Stimulated activated naive CD4-positive, alpha-beta T cell (primary cell): Measurements from ENCODE around the gene SLC4A11.
"Not testable (repeated sequence)": the region's sequence is repeated elsewhere in the genome, so short reads cannot be mapped to it uniquely, and the experiment has no call there.

Source experiments
- DNase-seq, 6 experiments: peaks; one replicate each; lab custom pipeline; 2025; lab: John Stamatoyannopoulos, UW

Gene SLC4A11

GRCh38 chr20:3227936-3228749, 10.8 kb downstream of the SLC4A11 start:
- no peak for DNase-seq

GRCh38 chr20:3227506-3227905, 11.5 kb downstream of the SLC4A11 start:
- DNase-seq = no peak

- no peak for DNase-seq
Measured at GRCh38 chr20:3226864-3227263, 12.1 kb downstream of the SLC4A11 start.

GRCh38 chr20:3226093-3226492, 12.9 kb downstream of the SLC4A11 start:
- no peak for DNase-seq

- no peak for DNase-seq
Measured at GRCh38 chr20:3224681-3225421, 14.1 kb downstream of the SLC4A11 start.

GRCh38 chr20:3223994-3224680, 14.9 kb downstream of the SLC4A11 start:
- DNase-seq = no peak

- DNase-seq = no peak
Measured at GRCh38 chr20:3223651-3223993, 15.4 kb downstream of the SLC4A11 start.

GRCh38 chr20:3222635-3223600, 16.1 kb downstream of the SLC4A11 start:
- peak in 5 of 6 experiments; percentile 17 to 65 (median 40) for DNase-seq

- DNase-seq = no peak
Measured at GRCh38 chr20:3221398-3222226, 17.4 kb downstream of the SLC4A11 start.

- peak; percentile 28 to 81 (median 60) for DNase-seq
Measured at GRCh38 chr20:3218307-3218988, 20.5 kb downstream of the SLC4A11 start.

- DNase-seq = not testable (repeated sequence)
Measured at GRCh38 chr20:3215359-3215917, 23.6 kb downstream of the SLC4A11 start.

GRCh38 chr20:3213226-3213625, 25.8 kb downstream of the SLC4A11 start:
- DNase-seq = no peak

- no peak for DNase-seq
Measured at GRCh38 chr20:3210346-3210745, 28.6 kb downstream of the SLC4A11 start.

GRCh38 chr20:3209946-3210317, 29.1 kb downstream of the SLC4A11 start:
- no peak for DNase-seq

GRCh38 chr20:3209257-3209945, 29.6 kb downstream of the SLC4A11 start, which contains the start of gene ITPA:
TSS of gene ITPA (plus strand) at chr20:3209498. CDS start at chr20:3209552, 54 bp downstream.
- DNase-seq = peak; percentile 23 to 51 (median 38)

- DNase-seq = peak in 2 of 6 experiments; percentile 36 to 43
Measured at GRCh38 chr20:3208786-3209256, 30.2 kb downstream of the SLC4A11 start.

- DNase-seq = peak; percentile 81 to 99 (median 92)
Measured at GRCh38 chr20:3204124-3204794, 34.7 kb downstream of the SLC4A11 start, which contains the start of gene DDRGK1. TSS of gene DDRGK1 (minus strand) at chr20:3204682. CDS start at chr20:3204627, 55 bp downstream.
